GM12892 (cell line): ENCODE results near the gene PRDM16.

ENCODE experiments used
- POLR2A ChIP-seq: IDR thresholded peaks from 2 replicates; pipeline ENCODE4 v1.6.1; 2011; ENCODE audit warnings: low read depth, low read length, control low read depth
- POLR2AphosphoS5 ChIP-seq: IDR thresholded peaks from 2 replicates; pipeline ENCODE4 v1.6.1; 2011; ENCODE audit warnings: low read depth, low read length, control low read depth
- TAF1 ChIP-seq: IDR thresholded peaks from 2 replicates; pipeline ENCODE4 v1.6.1; 2011; ENCODE audit warnings: low read depth, mild to moderate bottlenecking, control low read depth, low read length, borderline replicate concordance

DNA sequence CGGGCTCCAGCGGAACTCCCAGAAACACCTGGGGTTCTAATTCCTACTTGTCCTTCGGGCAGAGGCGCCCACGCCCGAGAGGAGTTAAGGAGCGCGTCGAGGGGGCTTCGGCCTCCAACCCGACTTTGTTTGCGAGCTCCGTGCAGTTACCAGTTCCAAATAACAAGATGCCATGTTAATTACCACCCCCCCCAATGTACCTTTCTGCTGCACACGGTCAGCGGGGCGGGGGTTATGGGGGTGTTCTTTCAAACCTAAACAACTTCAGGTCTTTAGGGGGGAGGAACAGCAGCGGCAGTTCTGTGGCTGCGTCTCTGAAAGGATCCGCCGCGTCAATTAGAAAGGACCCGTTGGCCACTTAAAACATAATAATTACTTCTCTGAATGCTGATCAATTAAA lies 114.8 kb downstream of the PRDM16 start:
- TF ChIP-seq POLR2AphosphoS5 (no peak), POLR2A (no peak), TAF1 (no peak)
